ENCODE data around the gene SUPT3H.

- TF ChIP-seq POLR2AphosphoS5 (IDR thresholded peaks at IDR 0.05; ENCODE audit: borderline replicate concordance, low read depth, low read length) = no peak
- no peak for TF ChIP-seq EZH2 (IDR thresholded peaks at IDR 0.05)
- no peak for TF ChIP-seq FOXP2 (optimal IDR thresholded peaks at IDR 0.05; ENCODE audit: control extremely low read depth, extremely low read length, insufficient read depth)
Measured at GRCh38 chr6:44921798-44922197, 455.9 kb downstream of the SUPT3H start.

Measured in SK-N-MC (cell line).